Neural cell (in vitro differentiated cells): Measurements from ENCODE around the gene MYL12A.

Experiments used
- CTCF ChIP-seq: fragments of 450-650 bp; IDR thresholded peaks from 2 replicates; pipeline ENCODE4 v1.5.1; 2014; ENCODE audit warnings: antibody characterized with exemption, mild to moderate bottlenecking, moderate library complexity; ENCODE audit not compliant: poor library complexity, severe bottlenecking
- EZH2 ChIP-seq: fragments of 200-600, 300-800 bp; shearing (Covaris generic), sonication (generic); IDR thresholded peaks from 2 replicates; pipeline ENCODE4 v1.6.1; 2014; ENCODE audit warnings: antibody characterized with exemption, low read length, borderline replicate concordance, mild to moderate bottlenecking; ENCODE audit not compliant: insufficient read depth, poor library complexity, severe bottlenecking
- TF ChIP-seq, protein P1 (sequence below): IDR thresholded peaks from 2 replicates; pipeline ENCODE4 v1.6.1; 2012; ENCODE audit warnings: borderline replicate concordance

DNA sequence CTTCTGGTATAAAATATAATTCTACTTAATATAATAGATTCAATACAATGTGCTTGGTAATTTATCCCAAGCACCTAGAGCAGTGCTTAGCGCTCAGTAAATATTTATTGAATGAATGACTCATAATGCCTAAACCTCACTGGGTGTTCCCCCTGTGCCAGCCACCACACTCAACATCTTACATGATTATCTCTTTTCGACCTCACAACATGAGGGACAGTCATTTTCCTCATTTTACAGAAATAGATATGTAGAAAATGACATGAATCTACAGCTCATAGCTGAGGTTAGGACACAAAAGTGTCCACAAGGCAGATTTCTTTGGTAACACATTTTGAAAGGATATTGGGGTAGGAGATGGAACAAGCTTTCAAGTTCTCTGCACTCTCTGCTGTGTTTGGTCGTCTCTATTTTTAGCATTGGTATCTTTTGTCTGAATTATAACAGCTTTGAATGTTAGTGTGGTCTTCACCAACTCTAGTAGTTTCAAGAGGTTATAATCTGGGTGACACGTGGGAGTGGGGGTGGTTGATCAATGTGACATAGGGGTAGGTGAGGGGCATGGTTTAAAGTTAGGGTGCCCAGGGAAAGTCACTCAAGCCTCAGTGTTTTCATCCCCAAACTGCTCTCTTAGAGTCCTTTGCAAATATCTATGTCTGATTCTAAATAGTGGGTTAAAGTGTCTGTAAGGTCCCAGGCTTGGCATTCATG, 37.6 kb upstream of the MYL12A start:
- TF ChIP-seq, protein P1, sequence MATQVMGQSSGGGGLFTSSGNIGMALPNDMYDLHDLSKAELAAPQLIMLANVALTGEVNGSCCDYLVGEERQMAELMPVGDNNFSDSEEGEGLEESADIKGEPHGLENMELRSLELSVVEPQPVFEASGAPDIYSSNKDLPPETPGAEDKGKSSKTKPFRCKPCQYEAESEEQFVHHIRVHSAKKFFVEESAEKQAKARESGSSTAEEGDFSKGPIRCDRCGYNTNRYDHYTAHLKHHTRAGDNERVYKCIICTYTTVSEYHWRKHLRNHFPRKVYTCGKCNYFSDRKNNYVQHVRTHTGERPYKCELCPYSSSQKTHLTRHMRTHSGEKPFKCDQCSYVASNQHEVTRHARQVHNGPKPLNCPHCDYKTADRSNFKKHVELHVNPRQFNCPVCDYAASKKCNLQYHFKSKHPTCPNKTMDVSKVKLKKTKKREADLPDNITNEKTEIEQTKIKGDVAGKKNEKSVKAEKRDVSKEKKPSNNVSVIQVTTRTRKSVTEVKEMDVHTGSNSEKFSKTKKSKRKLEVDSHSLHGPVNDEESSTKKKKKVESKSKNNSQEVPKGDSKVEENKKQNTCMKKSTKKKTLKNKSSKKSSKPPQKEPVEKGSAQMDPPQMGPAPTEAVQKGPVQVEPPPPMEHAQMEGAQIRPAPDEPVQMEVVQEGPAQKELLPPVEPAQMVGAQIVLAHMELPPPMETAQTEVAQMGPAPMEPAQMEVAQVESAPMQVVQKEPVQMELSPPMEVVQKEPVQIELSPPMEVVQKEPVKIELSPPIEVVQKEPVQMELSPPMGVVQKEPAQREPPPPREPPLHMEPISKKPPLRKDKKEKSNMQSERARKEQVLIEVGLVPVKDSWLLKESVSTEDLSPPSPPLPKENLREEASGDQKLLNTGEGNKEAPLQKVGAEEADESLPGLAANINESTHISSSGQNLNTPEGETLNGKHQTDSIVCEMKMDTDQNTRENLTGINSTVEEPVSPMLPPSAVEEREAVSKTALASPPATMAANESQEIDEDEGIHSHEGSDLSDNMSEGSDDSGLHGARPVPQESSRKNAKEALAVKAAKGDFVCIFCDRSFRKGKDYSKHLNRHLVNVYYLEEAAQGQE, result no peak
- TF ChIP-seq CTCF (no peak), EZH2 (no peak)
